Stimulated activated CD4-positive, alpha-beta T cell treated with anti-CD3 and anti-CD28 coated beads, Interleukin-15, amount 100 ng/mL, for 1 hour (primary cell): ENCODE results near the gene ADAMTS6.
"Not testable (repeated sequence)": the region's sequence is repeated elsewhere in the genome, so short reads cannot be mapped to it uniquely, and the experiment has no call there.

Experiments
- DNase-seq, 2 donors: peaks; one replicate each; pipeline ENCODE4 v3.0.0-alpha.2; 2020; ENCODE audit warnings: low read depth in 1 of 2, low spot score in 1 of 2

The ADAMTS6 gene, protein sequence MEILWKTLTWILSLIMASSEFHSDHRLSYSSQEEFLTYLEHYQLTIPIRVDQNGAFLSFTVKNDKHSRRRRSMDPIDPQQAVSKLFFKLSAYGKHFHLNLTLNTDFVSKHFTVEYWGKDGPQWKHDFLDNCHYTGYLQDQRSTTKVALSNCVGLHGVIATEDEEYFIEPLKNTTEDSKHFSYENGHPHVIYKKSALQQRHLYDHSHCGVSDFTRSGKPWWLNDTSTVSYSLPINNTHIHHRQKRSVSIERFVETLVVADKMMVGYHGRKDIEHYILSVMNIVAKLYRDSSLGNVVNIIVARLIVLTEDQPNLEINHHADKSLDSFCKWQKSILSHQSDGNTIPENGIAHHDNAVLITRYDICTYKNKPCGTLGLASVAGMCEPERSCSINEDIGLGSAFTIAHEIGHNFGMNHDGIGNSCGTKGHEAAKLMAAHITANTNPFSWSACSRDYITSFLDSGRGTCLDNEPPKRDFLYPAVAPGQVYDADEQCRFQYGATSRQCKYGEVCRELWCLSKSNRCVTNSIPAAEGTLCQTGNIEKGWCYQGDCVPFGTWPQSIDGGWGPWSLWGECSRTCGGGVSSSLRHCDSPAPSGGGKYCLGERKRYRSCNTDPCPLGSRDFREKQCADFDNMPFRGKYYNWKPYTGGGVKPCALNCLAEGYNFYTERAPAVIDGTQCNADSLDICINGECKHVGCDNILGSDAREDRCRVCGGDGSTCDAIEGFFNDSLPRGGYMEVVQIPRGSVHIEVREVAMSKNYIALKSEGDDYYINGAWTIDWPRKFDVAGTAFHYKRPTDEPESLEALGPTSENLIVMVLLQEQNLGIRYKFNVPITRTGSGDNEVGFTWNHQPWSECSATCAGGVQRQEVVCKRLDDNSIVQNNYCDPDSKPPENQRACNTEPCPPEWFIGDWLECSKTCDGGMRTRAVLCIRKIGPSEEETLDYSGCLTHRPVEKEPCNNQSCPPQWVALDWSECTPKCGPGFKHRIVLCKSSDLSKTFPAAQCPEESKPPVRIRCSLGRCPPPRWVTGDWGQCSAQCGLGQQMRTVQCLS (N-terminal part only)

GRCh38 chr5:65481635-65482295 lies at the start of gene ADAMTS6:
Gene ADAMTS6, minus strand, starts transcription at chr5:65481920. Its CDS starts 8,247 bp downstream, at chr5:65473673.
- DNase-seq: peak; percentile 42 to 59

- no peak for DNase-seq
These were observed 49.2 kb upstream of the ADAMTS6 start for GRCh38 chr5:65530904-65531303.

- no peak for DNase-seq
These were observed 44.0 kb upstream of the ADAMTS6 start for GRCh38 chr5:65525726-65526125.

DNA sequence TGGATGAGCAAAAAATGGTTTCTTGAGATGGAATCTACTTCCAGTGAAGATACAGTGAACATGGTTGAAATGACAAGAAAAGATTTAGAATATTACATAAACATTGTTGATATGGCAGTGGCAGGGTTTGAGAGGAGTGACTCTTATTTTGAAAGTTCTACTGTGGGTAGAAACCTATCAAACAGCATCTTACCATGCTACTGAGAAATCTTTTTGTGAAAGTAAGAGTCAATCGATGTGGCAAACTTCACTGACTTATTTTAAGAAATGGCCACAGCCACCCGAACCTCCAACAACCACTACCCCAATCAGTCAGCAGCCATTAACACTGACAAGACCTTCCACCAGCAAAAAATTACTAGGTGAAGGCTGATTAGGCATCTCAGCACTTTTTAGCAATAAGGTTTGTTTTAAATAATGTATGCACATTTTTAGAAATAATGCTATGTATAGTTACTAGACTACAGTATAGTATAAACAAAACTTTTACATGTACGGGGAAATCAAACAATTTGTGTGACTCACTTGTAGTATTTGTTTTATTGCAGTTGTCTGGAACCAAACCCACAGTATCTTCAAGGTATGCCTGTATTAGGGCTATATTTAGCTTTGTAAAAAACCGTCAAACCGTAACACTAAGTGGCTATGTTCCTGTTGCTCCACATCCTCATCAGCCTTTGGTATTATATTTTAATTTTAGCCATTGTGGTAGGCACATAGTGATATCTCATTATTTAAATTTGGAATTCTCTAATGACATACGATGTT lies 30.6 kb upstream of the ADAMTS6 start:
- DNase-seq: no peak

- DNase-seq: no peak
These were observed 27.3 kb upstream of the ADAMTS6 start for GRCh38 chr5:65508978-65509377.

DNA sequence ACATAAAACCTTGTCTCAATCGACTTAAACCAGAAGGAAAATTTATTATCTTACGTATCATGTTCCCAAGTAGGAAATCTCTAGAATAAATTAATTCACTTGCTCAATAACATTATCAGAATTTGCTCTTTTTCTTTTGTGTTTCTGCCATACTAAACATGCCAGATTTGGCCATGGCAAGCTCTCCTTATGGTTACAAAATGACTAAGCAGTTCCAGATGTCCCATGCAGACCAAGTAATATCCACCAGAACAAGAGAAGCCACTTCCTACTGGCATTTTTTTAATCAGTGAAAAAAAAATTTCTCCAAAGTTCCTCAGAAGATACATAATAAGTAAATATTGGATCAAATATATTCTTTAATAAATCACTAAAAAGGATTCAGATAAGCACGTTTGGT lies 25.2 kb upstream of the ADAMTS6 start:
- DNase-seq: no peak

DNA sequence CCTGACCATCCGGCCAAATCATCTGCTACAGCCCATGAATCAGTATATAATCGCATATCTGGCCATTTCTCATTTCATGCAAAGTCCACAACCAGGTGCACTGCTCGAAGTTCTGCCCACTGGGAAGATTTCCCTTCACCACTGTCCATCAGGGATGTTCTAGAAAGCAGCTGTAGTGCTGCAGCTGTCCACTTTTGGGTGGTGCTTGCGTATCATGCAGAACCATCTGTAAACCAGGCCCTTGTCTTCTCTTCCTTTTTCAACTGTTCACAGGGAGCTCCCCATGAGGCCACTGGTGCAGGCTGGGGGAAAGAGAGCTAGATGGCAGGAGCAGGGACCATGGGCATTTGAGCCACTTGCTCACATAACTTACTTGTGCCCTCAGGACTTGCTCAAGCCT lies 7.4 kb upstream of the ADAMTS6 start:
- no peak for DNase-seq

GRCh38 chr5:65488038-65488687 lies 6.4 kb upstream of the ADAMTS6 start:
- not testable (repeated sequence) for DNase-seq

GRCh38 chr5:65486803-65487202 lies 5.1 kb upstream of the ADAMTS6 start:
- DNase-seq: not testable (repeated sequence)

- DNase-seq: no peak
These were observed 3.7 kb upstream of the ADAMTS6 start for GRCh38 chr5:65485405-65485804.

DNA sequence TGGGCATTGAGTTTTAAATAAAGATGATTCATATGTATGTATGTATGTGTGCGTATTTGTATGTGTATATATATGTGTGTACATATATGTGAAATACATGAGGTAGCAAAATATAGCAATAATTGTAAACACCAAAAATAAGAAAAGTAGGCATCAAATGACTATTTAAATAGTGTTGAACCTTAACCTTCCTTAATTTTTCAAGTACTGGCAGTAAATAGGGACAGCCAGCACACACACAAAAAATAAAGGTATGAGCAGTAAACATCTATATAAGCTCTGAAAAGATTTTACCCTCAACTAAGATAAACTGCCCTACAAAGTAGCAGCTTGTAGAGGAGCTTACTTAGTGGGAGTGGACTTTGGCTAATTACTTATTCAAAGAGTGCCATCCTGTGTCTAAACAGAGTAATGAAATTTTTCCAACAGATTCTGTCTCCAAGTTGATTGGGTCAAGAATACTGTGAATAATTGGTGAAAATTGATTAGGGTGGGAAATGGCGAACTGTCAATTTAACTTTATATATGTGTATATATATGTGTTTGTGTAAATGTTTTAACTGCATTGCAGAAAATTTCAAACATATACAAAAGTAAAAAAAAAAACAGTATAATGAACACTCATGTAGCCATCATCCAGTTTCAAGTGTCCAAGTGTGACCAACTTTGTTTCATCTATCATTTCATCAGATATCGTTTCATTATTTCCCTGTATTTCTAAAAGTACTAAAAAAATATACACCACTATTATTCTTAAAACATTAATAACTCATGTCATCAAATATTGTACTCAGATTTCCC lies 2.0 kb upstream of the ADAMTS6 start:
- no peak for DNase-seq

DNA sequence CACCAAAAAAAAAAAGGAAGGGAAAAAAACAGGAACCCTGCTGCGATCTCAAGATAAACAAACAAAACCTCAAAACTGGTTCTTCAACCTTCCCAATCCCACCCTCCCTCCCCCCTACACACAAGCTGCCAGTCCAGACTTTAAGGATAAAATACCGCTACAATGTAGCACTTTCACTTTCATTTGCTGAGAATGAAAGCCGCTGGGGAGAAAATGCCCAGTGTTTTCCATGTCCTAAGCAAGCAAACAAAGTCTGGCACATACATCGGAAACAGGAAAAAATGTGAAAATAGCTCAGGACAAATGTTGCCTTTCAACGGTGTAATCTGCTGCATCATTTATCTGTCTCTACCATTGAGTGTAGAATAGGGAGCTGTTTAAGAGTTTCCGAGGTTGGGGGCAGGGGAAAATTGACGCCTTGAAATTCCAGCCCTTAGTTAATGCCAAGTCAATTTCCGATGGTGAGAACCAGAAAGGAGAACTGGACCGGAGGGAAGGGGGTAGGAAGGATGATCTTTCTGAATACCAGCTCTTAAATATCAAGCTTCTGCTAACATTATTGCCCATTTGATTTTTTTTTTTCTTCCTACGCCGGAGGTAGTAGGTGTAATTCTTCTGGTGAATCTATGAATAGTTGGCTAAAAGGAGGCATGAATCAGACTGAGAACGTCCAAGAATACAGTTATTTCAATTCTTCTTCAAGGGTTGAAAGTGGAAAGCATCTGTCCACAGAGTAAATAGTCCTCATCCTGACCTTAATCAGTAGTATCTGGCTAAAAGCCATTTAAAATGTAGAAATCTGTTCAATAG lies 1.2 kb upstream of the ADAMTS6 start:
- no peak for DNase-seq

GRCh38 chr5:65482296-65482735 lies 596 bp upstream of the ADAMTS6 start:
- DNase-seq: no peak

DNA sequence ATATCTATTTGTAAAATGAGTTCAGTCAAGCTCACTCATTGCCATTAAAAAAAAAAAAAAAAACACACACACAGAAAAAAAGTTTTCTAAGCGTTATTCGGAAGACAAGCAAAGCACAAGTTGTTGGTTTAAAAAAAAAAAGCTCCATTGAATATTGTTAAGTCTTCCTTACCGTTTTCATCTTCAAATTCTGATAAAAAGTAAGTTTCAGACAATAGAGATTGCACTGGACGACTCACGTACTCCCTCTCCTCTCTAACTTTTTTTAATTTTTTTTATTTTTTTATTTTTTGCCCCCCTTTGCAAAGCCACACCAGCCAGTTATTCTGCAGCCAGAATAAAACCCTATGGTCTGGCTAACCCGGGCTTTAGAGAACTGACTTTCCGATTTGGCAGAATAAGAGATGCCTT lies 544 bp downstream of the ADAMTS6 start:
- no peak for DNase-seq

- peak in 1 of 2 donors; percentile 3 for DNase-seq
These were observed 1.3 kb downstream of the ADAMTS6 start for GRCh38 chr5:65480306-65480865.

DNA sequence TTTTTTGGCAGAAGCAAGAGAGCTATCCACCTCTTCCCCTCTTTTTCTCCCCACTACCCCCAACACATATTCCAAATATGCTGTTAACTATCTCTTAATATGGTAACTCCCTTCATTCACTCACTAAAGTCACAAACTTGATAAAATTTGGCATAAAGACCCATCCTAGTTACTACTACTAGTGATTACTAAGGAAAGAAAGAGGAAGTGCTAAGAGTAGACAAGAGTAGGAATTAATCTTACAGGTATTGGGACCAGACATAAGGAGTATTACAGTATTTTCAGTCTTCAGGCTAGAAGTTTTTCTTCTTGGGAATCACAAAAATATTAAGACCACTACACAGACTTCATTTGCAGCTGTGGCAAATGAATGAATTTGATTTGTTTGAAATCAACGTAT lies 2.2 kb downstream of the ADAMTS6 start:
- DNase-seq: no peak

- no peak for DNase-seq
These were observed 3.4 kb downstream of the ADAMTS6 start for GRCh38 chr5:65478336-65478735.

GRCh38 chr5:65475895-65476294 lies 5.8 kb downstream of the ADAMTS6 start:
- DNase-seq: no peak
